NCI-H82 treated with DMSO at 0.1 percent for 48 hours (cell line): ENCODE data around the gene SYNGR2.

Source experiments
- DNase-seq: peaks from one replicate; lab custom pipeline; 2025; ENCODE audit not compliant: unreplicated experiment; lab: John Stamatoyannopoulos, UW

The SYNGR2 gene

GRCh38 chr17:78142119-78142861, 26.1 kb upstream of the SYNGR2 start:
- DNase-seq = no peak

- no peak for DNase-seq
These were observed 24.9 kb upstream of the SYNGR2 start for GRCh38 chr17:78143214-78144146.

GRCh38 chr17:78144147-78144719, 24.1 kb upstream of the SYNGR2 start:
- DNase-seq = no peak

GRCh38 chr17:78144736-78145641, 23.4 kb upstream of the SYNGR2 start:
- no peak for DNase-seq

GRCh38 chr17:78146471-78146869, 21.9 kb upstream of the SYNGR2 start:
- no peak for DNase-seq

- DNase-seq = no peak
These were observed 21.5 kb upstream of the SYNGR2 start for GRCh38 chr17:78146881-78147280.

GRCh38 chr17:78147315-78147998, 20.9 kb upstream of the SYNGR2 start:
- DNase-seq = no peak

GRCh38 chr17:78148286-78149016, 19.9 kb upstream of the SYNGR2 start:
- no peak for DNase-seq

- DNase-seq = no peak
These were observed 16.8 kb upstream of the SYNGR2 start for GRCh38 chr17:78151514-78152008.

GRCh38 chr17:78154903-78155811, 13.2 kb upstream of the SYNGR2 start:
- no peak for DNase-seq

GRCh38 chr17:78159575-78160158, 8.7 kb upstream of the SYNGR2 start:
- DNase-seq = no peak

- DNase-seq = no peak
These were observed 4.3 kb upstream of the SYNGR2 start for GRCh38 chr17:78163881-78164747.

GRCh38 chr17:78164748-78165607, 3.4 kb upstream of the SYNGR2 start:
- no peak for DNase-seq

- DNase-seq = no peak
These were observed 2.0 kb upstream of the SYNGR2 start for GRCh38 chr17:78166416-78166815.

GRCh38 chr17:78168903-78169793, 767 bp downstream of the SYNGR2 start:
- no peak for DNase-seq
